Trophoblast cell (in vitro differentiated cells and primary cell): Measurements from ENCODE around the gene HRG.

ENCODE experiments used
- DNase-seq, 2 donors: peaks; one replicate each; pipeline ENCODE4 v3.0.0-alpha.2; 2016
- H2AFZ ChIP-seq: 2 replicates; pipeline ENCODE4 v1.6.1; 2013; ENCODE audit warnings: low read length, moderate library complexity, mild to moderate bottlenecking; ENCODE audit not compliant: insufficient read depth, poor library complexity
- H2AK5ac ChIP-seq: 2 replicates; pipeline ENCODE4 v1.6.1; 2013; ENCODE audit warnings: mild to moderate bottlenecking, low read length
- H2BK120ac ChIP-seq: 2 replicates; pipeline ENCODE4 v1.6.1; 2013; ENCODE audit warnings: low read length, mild to moderate bottlenecking, moderate library complexity; ENCODE audit not compliant: insufficient read depth, poor library complexity
- H2BK12ac ChIP-seq: 2 replicates; pipeline ENCODE4 v1.6.1; 2013; ENCODE audit warnings: mild to moderate bottlenecking, low read length, moderate library complexity
- H2BK5ac ChIP-seq: 2 replicates; pipeline ENCODE4 v1.6.1; 2013; ENCODE audit warnings: low read length, low read depth, moderate library complexity, mild to moderate bottlenecking; ENCODE audit not compliant: poor library complexity
- H3K14ac ChIP-seq: 2 replicates; pipeline ENCODE4 v1.6.1; 2013; ENCODE audit warnings: mild to moderate bottlenecking, low read length
- H3K18ac ChIP-seq: 2 replicates; pipeline ENCODE4 v1.6.1; 2013; ENCODE audit warnings: mild to moderate bottlenecking, low read length
- H3K23ac ChIP-seq: 2 replicates; pipeline ENCODE4 v1.6.1; 2013; ENCODE audit warnings: low read length
- H3K27ac ChIP-seq: 2 replicates; pipeline ENCODE4 v1.5.1; 2013; ENCODE audit warnings: low read depth, mild to moderate bottlenecking, inconsistent platforms, low read length, moderate library complexity
- H3K27me3 ChIP-seq: 2 replicates; pipeline ENCODE4 v1.6.1; 2013; ENCODE audit warnings: inconsistent platforms, mild to moderate bottlenecking, low read length, moderate library complexity; ENCODE audit not compliant: insufficient read depth
- H3K36me3 ChIP-seq, 2 experiments: 1 replicate in 1 of 2; 2 replicates in 1 of 2; pipeline ENCODE4 v1.6.1; 2013; ENCODE audit warnings: low read length in 2 of 2, mild to moderate bottlenecking in 2 of 2, moderate library complexity in 1 of 2; ENCODE audit not compliant: insufficient read depth in 2 of 2, control insufficient read depth in 1 of 2
- H3K4ac ChIP-seq: 2 replicates; pipeline ENCODE4 v1.6.1; 2013; ENCODE audit warnings: low read depth, mild to moderate bottlenecking, low read length, moderate library complexity
- H3K4me1 ChIP-seq, 2 experiments: 1 replicate in 1 of 2; 2 replicates in 1 of 2; pipeline ENCODE4 v1.6.1; 2013; ENCODE audit warnings: low read length in 2 of 2, mild to moderate bottlenecking in 2 of 2, moderate library complexity in 1 of 2; ENCODE audit not compliant: insufficient read depth in 2 of 2, control insufficient read depth in 1 of 2
- H3K4me2 ChIP-seq: 2 replicates; pipeline ENCODE4 v1.6.1; 2013; ENCODE audit warnings: inconsistent platforms, mild to moderate bottlenecking, low read length, moderate library complexity
- H3K4me3 ChIP-seq: 2 replicates; pipeline ENCODE4 v1.5.1; 2013; ENCODE audit warnings: mild to moderate bottlenecking, low read depth, low read length, inconsistent platforms
- H3K79me1 ChIP-seq: one replicate; pipeline ENCODE4 v1.6.1; 2013; ENCODE audit warnings: low read length
- H3K79me2 ChIP-seq: 2 replicates; pipeline ENCODE4 v1.6.1; 2013; ENCODE audit warnings: low read length, mild to moderate bottlenecking; ENCODE audit not compliant: control insufficient read depth, insufficient read depth, poor library complexity
- H3K9ac ChIP-seq: 2 replicates; pipeline ENCODE4 v1.6.1; 2013; ENCODE audit warnings: mild to moderate bottlenecking, low read length
- H3K9me3 ChIP-seq: 2 replicates; pipeline ENCODE4 v1.6.1; 2013; ENCODE audit warnings: low read depth, mild to moderate bottlenecking, control low read depth, inconsistent platforms, low read length; ENCODE audit not compliant: insufficient read depth
- H4K12ac ChIP-seq: 2 replicates; pipeline ENCODE4 v1.6.1; 2013; ENCODE audit warnings: low read depth, mild to moderate bottlenecking, low read length, moderate library complexity
- H4K8ac ChIP-seq: 2 replicates; pipeline ENCODE4 v1.6.1; 2013; ENCODE audit warnings: low read depth, mild to moderate bottlenecking, low read length, moderate library complexity
- H4K91ac ChIP-seq: one replicate; pipeline ENCODE4 v1.6.1; 2013; ENCODE audit warnings: low read depth, mild to moderate bottlenecking, low read length, moderate library complexity
- WGBS: extraction: QIAGEN DNeasy Blood & Tissue Kit; methylation state at CpG from one replicate; pipeline ENCODE4 v1.1.7; 2013; ENCODE audit warnings: missing lambda C conversion rate; ENCODE audit not compliant: insufficient read length, insufficient coverage; ENCODE audit errors: extremely low coverage; 5-methylcytosine and 5-hydroxymethylcytosine counted together

HRG gene

GRCh38 chr3:186663361-186664118 is 2.3 kb upstream of the HRG start:
- no peaks in the 10 kb centered on the region for H3K36me3 ChIP-seq
- H2BK5ac ChIP-seq: no peak overlapping the region
- WGBS: no CpG with 5 or more reads among the region's 7 CpGs

DNA sequence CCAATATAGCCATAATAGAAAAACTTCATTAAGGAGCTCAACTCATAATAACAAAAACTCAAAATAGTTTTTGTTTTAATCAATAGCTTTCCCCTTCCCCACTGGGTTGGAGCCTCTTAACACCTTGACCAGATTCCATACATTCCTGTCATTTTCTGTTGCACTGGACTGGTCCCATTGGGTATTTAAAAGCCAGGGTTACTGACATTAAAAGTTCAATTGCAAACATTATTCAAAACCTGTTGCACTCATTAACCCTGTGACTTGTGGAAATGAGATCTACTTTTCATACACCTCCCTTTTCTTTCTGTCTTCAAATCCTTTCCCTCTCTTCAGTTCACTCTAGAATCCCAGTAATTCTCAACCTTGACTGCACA is 1.7 kb upstream of the HRG start:
- Histone ChIP-seq H2BK120ac (no peak overlapping the region), H3K14ac (no peak overlapping the region)
- DNase-seq: no peak

More at GRCh38 chr3:186663361-186664118, 2.3 kb upstream of the HRG start:
- no peak overlapping the region for H2BK120ac ChIP-seq
- H3K4me2 ChIP-seq: peak overlapping the region; percentile 25
- H3K18ac ChIP-seq: no peak overlapping the region
- H3K9me3 ChIP-seq: no peaks in the 10 kb centered on the region
- H3K4me1 ChIP-seq: peaks cover 2 to 5% of the 10 kb centered on the region in 2 experiments
- H2AK5ac ChIP-seq: no peak overlapping the region
- no peak overlapping the region for H4K8ac ChIP-seq
- H3K9ac ChIP-seq: no peak overlapping the region
- H3K79me2 ChIP-seq: no peaks in the 10 kb centered on the region
- DNase-seq: no peak
- no peak overlapping the region for H3K4ac ChIP-seq
- H3K27me3 ChIP-seq: no peaks in the 10 kb centered on the region
- H3K79me1 ChIP-seq: no peaks in the 10 kb centered on the region
- H3K14ac ChIP-seq: no peak overlapping the region
- H3K23ac ChIP-seq: no peak overlapping the region
- H2AFZ ChIP-seq: no peak overlapping the region
- no peak overlapping the region for H4K12ac ChIP-seq
- no peak overlapping the region for H3K4me3 ChIP-seq
- H4K91ac ChIP-seq: no peak overlapping the region
- H2BK12ac ChIP-seq: no peak overlapping the region
- H3K27ac ChIP-seq: no peak overlapping the region

DNA sequence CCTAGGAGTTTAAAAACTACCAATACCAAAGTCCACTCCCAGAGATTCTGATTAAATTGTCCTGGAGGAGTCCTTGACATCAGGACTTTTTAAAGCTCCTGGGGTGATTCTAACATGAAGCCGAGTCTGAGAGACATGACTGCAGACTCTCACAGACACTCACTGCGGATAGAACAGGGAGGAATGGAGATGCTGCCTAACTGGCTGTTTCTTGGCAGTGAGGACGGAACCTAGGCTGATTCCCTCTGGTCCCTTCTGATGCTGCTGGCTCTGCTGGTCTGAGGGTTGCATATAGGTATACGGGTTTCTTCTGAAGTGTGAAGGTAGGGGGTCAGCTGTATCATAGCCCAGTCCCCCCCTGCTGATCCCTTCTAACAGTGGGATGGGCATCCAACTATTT is 1.3 kb upstream of the HRG start:
- no peak overlapping the region for H2AFZ ChIP-seq
- no peak overlapping the region for H3K18ac ChIP-seq
- no peak overlapping the region for H3K14ac ChIP-seq
- H3K9me3 ChIP-seq: no peaks in the 10 kb centered on the region
- H3K36me3 ChIP-seq: no peaks in the 10 kb centered on the region
- no peak overlapping the region for H3K27ac ChIP-seq
- no peak overlapping the region for H3K23ac ChIP-seq
- H4K91ac ChIP-seq: no peak overlapping the region
- H3K4me3 ChIP-seq: no peak overlapping the region
- H3K4me2 ChIP-seq: no peak overlapping the region
- H2BK12ac ChIP-seq: no peak overlapping the region
- H4K12ac ChIP-seq: no peak overlapping the region
- no peaks in the 10 kb centered on the region for H3K79me2 ChIP-seq
- H4K8ac ChIP-seq: no peak overlapping the region
- no peak overlapping the region for H3K9ac ChIP-seq
- H3K4ac ChIP-seq: no peak overlapping the region
- no peaks in the 10 kb centered on the region for H3K27me3 ChIP-seq
- no peaks in the 10 kb centered on the region for H3K79me1 ChIP-seq
- H3K4me1 ChIP-seq: peaks cover 2 to 5% of the 10 kb centered on the region in 2 experiments
- WGBS: no CpG with 5 or more reads among the region's 4 CpGs
- no peak overlapping the region for H2BK120ac ChIP-seq
- no peak overlapping the region for H2AK5ac ChIP-seq
- no peak overlapping the region for H2BK5ac ChIP-seq
- no peak for DNase-seq

More for the DNA sequence above, 1.7 kb upstream of the HRG start:
- Histone ChIP-seq H3K9ac (no peak overlapping the region), H3K27ac (no peak overlapping the region), H3K36me3 (no peaks in the 10 kb centered on the region), H3K9me3 (no peaks in the 10 kb centered on the region), H3K4me3 (no peak overlapping the region), H3K18ac (no peak overlapping the region), H3K79me2 (no peaks in the 10 kb centered on the region), H2BK5ac (no peak overlapping the region), H4K12ac (no peak overlapping the region), H3K27me3 (no peaks in the 10 kb centered on the region), H3K79me1 (no peaks in the 10 kb centered on the region), H3K23ac (no peak overlapping the region), H2BK12ac (no peak overlapping the region), H3K4me1 (peaks cover 2 to 5% of the 10 kb centered on the region in 2 experiments), H4K8ac (no peak overlapping the region), H2AK5ac (no peak overlapping the region), H3K4ac (no peak overlapping the region), H4K91ac (no peak overlapping the region), H2AFZ (no peak overlapping the region), H3K4me2 (peak overlapping the region; percentile 25)

- no peak overlapping the region for H4K8ac ChIP-seq
- no peaks in the 10 kb centered on the region for H3K79me2 ChIP-seq
- H3K9ac ChIP-seq: no peak overlapping the region
- no peaks in the 10 kb centered on the region for H3K27me3 ChIP-seq
- no peak overlapping the region for H3K4me2 ChIP-seq
- H3K79me1 ChIP-seq: no peaks in the 10 kb centered on the region
- H3K4me3 ChIP-seq: no peak overlapping the region
- no peak overlapping the region for H3K4ac ChIP-seq
- H3K14ac ChIP-seq: no peak overlapping the region
- no peak for DNase-seq
- peaks cover 2 to 5% of the 10 kb centered on the region in 2 experiments for H3K4me1 ChIP-seq
- no peak overlapping the region for H3K23ac ChIP-seq
- H3K9me3 ChIP-seq: no peaks in the 10 kb centered on the region
- no peak overlapping the region for H3K18ac ChIP-seq
- no peak overlapping the region for H2BK5ac ChIP-seq
- H2AK5ac ChIP-seq: no peak overlapping the region
- H2BK120ac ChIP-seq: no peak overlapping the region
- H3K36me3 ChIP-seq: no peaks in the 10 kb centered on the region
- H4K12ac ChIP-seq: no peak overlapping the region
- no peak overlapping the region for H4K91ac ChIP-seq
- no peak overlapping the region for H2BK12ac ChIP-seq
- WGBS: no CpG with 5 or more reads among the region's 6 CpGs
- H3K27ac ChIP-seq: no peak overlapping the region
- H2AFZ ChIP-seq: no peak overlapping the region
These were observed 2.6 kb downstream of the HRG start for GRCh38 chr3:186668426-186668825.
